Heart left ventricle (tissue), 13 donors: Measurements from ENCODE around the gene DAP.

Source experiments
- CTCF ChIP-seq, 12 donors: fragments of 200-600 bp; sonication (generic) in 4 of 12; IDR thresholded peaks; one replicate each; pipeline versions ENCODE4 v1.5.0 to v1.8.0; 2018 to 2022; ENCODE audit warnings: antibody characterized with exemption in 12 of 12, mild to moderate bottlenecking in 5 of 12
- POLR2A ChIP-seq, 2 donors: fragments of 450-650 bp; IDR thresholded peaks; one replicate each; pipeline ENCODE4 v1.6.1; 2017; ENCODE audit warnings: antibody characterized with exemption in 2 of 2, mild to moderate bottlenecking in 2 of 2, moderate library complexity in 2 of 2
- donor health status: ischemic (EF 13 %, LVEDD 7.1; RV severe dilation, severe dysfunction).
- donor health status: DM: no; HTN: yes; CAD: no.
- donor health status: DM: no; HTN: no; CAD: no.
- donor health status: ischemic (EF 25% LVEDD 6.9; RV normal size, moderate dysfunction).
- donor health status: ischemic (EF 25% LVEDD 5.7; RV mildly dilated, moderate dysfunction).
- donor health status: ischemic (EF 35%, LVEDD 5.7; RV mildly dilated, moderate dysfunction).
- donor health status: nonischemic (EF 11% LVEDD 7.7; RV severe dilation, severe dysfunction).
- donor health status: DM: yes; HTN: yes; CAD: no.
- donor health status: PGD.
- donor health status: ischemic (EF 29% LVEDD 5.4; RV normal size, mild dysfunction).
- donor health status: nonischemic (EF 23%, LVEDD 6.1; RV moderate dilation, normal function).

DNA sequence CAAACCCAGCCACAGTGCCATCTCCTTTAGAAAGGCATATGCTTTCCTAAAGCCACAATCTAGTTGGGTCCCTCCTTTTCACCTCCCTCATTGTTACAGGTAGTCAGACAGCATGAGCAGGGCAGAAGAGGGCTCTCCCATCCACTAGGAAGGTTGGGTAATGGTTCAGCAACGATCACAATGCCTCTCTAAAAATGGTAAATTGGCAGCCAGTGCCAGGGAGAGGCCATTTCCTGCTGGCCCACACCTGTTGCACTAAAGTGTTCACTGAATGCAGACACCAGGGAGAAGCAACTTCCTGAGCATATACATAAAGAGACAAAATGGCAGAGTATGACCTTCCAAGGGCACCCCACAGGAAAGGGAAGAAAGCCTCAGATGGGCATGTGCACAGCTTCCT, 31.3 kb upstream of the DAP start:
- TF ChIP-seq CTCF (IDR thresholded peaks at IDR 0.05) (no peak), POLR2A (IDR thresholded peaks at IDR 0.05) (no peak)
